Memory B cell (primary cell): ENCODE results near the gene ASIC3.
A peak's percentile ranks its signal among the peaks of the same experiment; 100 is the strongest.
"Not testable (repeated sequence)": the region's sequence is repeated elsewhere in the genome, so short reads cannot be mapped to it uniquely, and the experiment has no call there.

Experiments used
- ATAC-seq: fragments of 150-1000 bp; cut with Tn5 transposase; 2 replicates; pipeline ENCODE4 v1.10.0; 2021; ENCODE audit warnings: low read depth, mild to moderate bottlenecking, moderate library complexity
- DNase-seq, 2 donors: peaks; one replicate each; pipeline ENCODE4 v3.0.0; 2022; ENCODE audit warnings: low spot score in 2 of 2
- H3K27ac Mint-ChIP-seq: one replicate; pipeline ENCODE4 v1.8.0; 2022; ENCODE audit warnings: mild to moderate bottlenecking, moderate library complexity, mixed read lengths
- H3K27me3 Mint-ChIP-seq: one replicate; pipeline ENCODE4 v1.8.0; 2022; ENCODE audit warnings: mixed read lengths
- H3K36me3 Mint-ChIP-seq: one replicate; pipeline ENCODE4 v1.8.0; 2022; ENCODE audit warnings: mild to moderate bottlenecking, mixed read lengths
- H3K4me1 Mint-ChIP-seq: one replicate; pipeline ENCODE4 v1.8.0; 2022; ENCODE audit warnings: mixed read lengths
- H3K4me3 Mint-ChIP-seq: one replicate; pipeline ENCODE4 v1.8.0; 2022; ENCODE audit warnings: mild to moderate bottlenecking, moderate library complexity, mixed read lengths
- H3K9me3 Mint-ChIP-seq: one replicate; pipeline ENCODE4 v1.8.0; 2022; ENCODE audit warnings: mixed read lengths

ASIC3 gene

GRCh38 chr7:151018421-151019129, 29.8 kb upstream of the ASIC3 start:
- peaks cover 30% of the 10 kb centered on the region for H3K4me1 Mint-ChIP-seq
- peak in 1 of 2 donors; percentile 33 for DNase-seq
- ATAC-seq: peak; percentile 42

GRCh38 chr7:151019130-151019447, 29.2 kb upstream of the ASIC3 start:
- Mint-ChIP-seq H3K36me3 (no peaks in the 10 kb centered on the region), H3K9me3 (no peaks in the 10 kb centered on the region), H3K27ac (no peak overlapping the region), H3K4me1 (peaks cover 30% of the 10 kb centered on the region), H3K4me3 (peak overlapping the region; percentile 80), H3K27me3 (peaks cover 15% of the 10 kb centered on the region)
- no peak for ATAC-seq
- no peak for DNase-seq

More at GRCh38 chr7:151018421-151019129, 29.8 kb upstream of the ASIC3 start:
- no peaks in the 10 kb centered on the region for H3K36me3 Mint-ChIP-seq
- H3K27me3 Mint-ChIP-seq: peaks cover 15% of the 10 kb centered on the region
- H3K9me3 Mint-ChIP-seq: no peaks in the 10 kb centered on the region
- H3K4me3 Mint-ChIP-seq: peak overlapping the region; percentile 91
- peak overlapping the region; percentile 92 for H3K27ac Mint-ChIP-seq

GRCh38 chr7:151020231-151020630, 28.1 kb upstream of the ASIC3 start:
- Mint-ChIP-seq H3K36me3 (no peaks in the 10 kb centered on the region), H3K9me3 (no peaks in the 10 kb centered on the region), H3K4me3 (no peak overlapping the region), H3K4me1 (peaks cover 21% of the 10 kb centered on the region), H3K27ac (no peak overlapping the region), H3K27me3 (peaks cover 20% of the 10 kb centered on the region)
- DNase-seq: no peak
- no peak for ATAC-seq

- Mint-ChIP-seq H3K27ac (no peak overlapping the region), H3K4me3 (no peak overlapping the region), H3K9me3 (no peaks in the 10 kb centered on the region), H3K4me1 (peaks cover 13% of the 10 kb centered on the region), H3K27me3 (peaks cover 20% of the 10 kb centered on the region), H3K36me3 (no peaks in the 10 kb centered on the region)
- DNase-seq: no peak
- ATAC-seq: no peak
Measured at GRCh38 chr7:151023232-151023631, 25.1 kb upstream of the ASIC3 start.

- no peaks in the 10 kb centered on the region for H3K9me3 Mint-ChIP-seq
- H3K27me3 Mint-ChIP-seq: peaks cover 14% of the 10 kb centered on the region
- no peak for DNase-seq
- peak within 1 kb of the TSS; percentile 83 for H3K27ac Mint-ChIP-seq
- no peak within 1 kb of the TSS for H3K4me3 Mint-ChIP-seq
- ATAC-seq: no peak
- no peaks in the 10 kb centered on the region for H3K36me3 Mint-ChIP-seq
- peaks cover 10% of the 10 kb centered on the region for H3K4me1 Mint-ChIP-seq
Measured at GRCh38 chr7:151024435-151025056, 23.8 kb upstream of the ASIC3 start, which contains the start of gene ATG9B. ATG9B (minus strand) TSS chr7:151024494; CDS start chr7:151024423, 71 bp downstream.

- Mint-ChIP-seq H3K9me3 (no peaks in the 10 kb centered on the region), H3K4me3 (no peak overlapping the region), H3K27me3 (peaks cover 10% of the 10 kb centered on the region), H3K4me1 (peaks cover 12% of the 10 kb centered on the region), H3K36me3 (no peaks in the 10 kb centered on the region), H3K27ac (peak overlapping the region; percentile 99)
- DNase-seq (no peak), ATAC-seq (no peak)
Measured at GRCh38 chr7:151025924-151026671, 22.2 kb upstream of the ASIC3 start.

- H3K27ac Mint-ChIP-seq: peak overlapping the region; percentile 99
- not testable (repeated sequence) for ATAC-seq, H3K36me3 Mint-ChIP-seq, H3K9me3 Mint-ChIP-seq, DNase-seq, H3K27me3 Mint-ChIP-seq
- H3K4me3 Mint-ChIP-seq: peak overlapping the region; percentile 87
- H3K4me1 Mint-ChIP-seq: peaks cover 12% of the 10 kb centered on the region
Measured at GRCh38 chr7:151026771-151027727, 21.3 kb upstream of the ASIC3 start.

- ATAC-seq: peak; percentile 41
- Mint-ChIP-seq H3K27ac (peak overlapping the region; percentile 99), H3K4me3 (peak overlapping the region; percentile 87), H3K4me1 (peaks cover 12% of the 10 kb centered on the region)
- DNase-seq, H3K36me3 Mint-ChIP-seq, H3K27me3 Mint-ChIP-seq, H3K9me3 Mint-ChIP-seq: not testable (repeated sequence)
Measured at GRCh38 chr7:151027728-151028130, 20.6 kb upstream of the ASIC3 start.

- Mint-ChIP-seq H3K4me3 (peak within 1 kb of the TSS; percentile 87), H3K9me3 (no peaks in the 10 kb centered on the region), H3K36me3 (peaks cover 3% of the 10 kb centered on the region), H3K4me1 (peaks cover 12% of the 10 kb centered on the region), H3K27ac (peak within 1 kb of the TSS; percentile 99), H3K27me3 (peaks cover 5% of the 10 kb centered on the region)
- peak; percentile 83 for ATAC-seq
- DNase-seq: peak; percentile 96 to 99
Measured at GRCh38 chr7:151028131-151028947, 20.0 kb upstream of the ASIC3 start, which contains the start of gene ABCB8. ABCB8 (plus strand) TSS chr7:151028450; CDS start chr7:151028516, 66 bp downstream.

- Mint-ChIP-seq H3K27me3 (peaks cover 5% of the 10 kb centered on the region), H3K9me3 (no peaks in the 10 kb centered on the region), H3K4me1 (peaks cover 12% of the 10 kb centered on the region), H3K36me3 (peaks cover 3% of the 10 kb centered on the region), H3K27ac (peak overlapping the region; percentile 99), H3K4me3 (peak overlapping the region; percentile 87)
- DNase-seq (no peak), ATAC-seq (no peak)
Measured at GRCh38 chr7:151028948-151029501, 19.3 kb upstream of the ASIC3 start.

- Mint-ChIP-seq H3K9me3 (no peaks in the 10 kb centered on the region), H3K36me3 (peaks cover 7% of the 10 kb centered on the region), H3K4me1 (peaks cover 12% of the 10 kb centered on the region), H3K27me3 (no peaks in the 10 kb centered on the region), H3K27ac (no peak overlapping the region), H3K4me3 (no peak overlapping the region)
- ATAC-seq (no peak), DNase-seq (no peak)
Measured at GRCh38 chr7:151031011-151031410, 17.3 kb upstream of the ASIC3 start.

- Mint-ChIP-seq H3K4me3 (no peak overlapping the region), H3K9me3 (no peaks in the 10 kb centered on the region), H3K27ac (no peak overlapping the region), H3K4me1 (peaks cover 9% of the 10 kb centered on the region), H3K36me3 (peaks cover 13% of the 10 kb centered on the region), H3K27me3 (no peaks in the 10 kb centered on the region)
- DNase-seq (no peak), ATAC-seq (no peak)
Measured at GRCh38 chr7:151032936-151033863, 15.1 kb upstream of the ASIC3 start.
